HFFc6 (cell line): ENCODE results near the gene NOL12. TPM values are rescaled to one million over a fixed set of nuclear protein-coding genes. Genes with fewer than 3 reads are reported as not detected.
A peak's percentile ranks its signal among the peaks of the same experiment; 100 is the strongest.

ENCODE experiments used
- DNase-seq: peaks from one replicate; pipeline ENCODE4 v3.0.0-alpha.2; 2018
- H3K27ac Mint-ChIP-seq: 2 replicates; pipeline ENCODE4 v1.8.0; 2020; ENCODE audit warnings: mild to moderate bottlenecking, mixed read lengths
- H3K27me3 Mint-ChIP-seq: 2 replicates; pipeline ENCODE4 v1.8.0; 2021; ENCODE audit warnings: mild to moderate bottlenecking, moderate library complexity, mixed read lengths; ENCODE audit not compliant: insufficient read depth
- H3K36me3 Mint-ChIP-seq: 2 replicates; pipeline ENCODE4 v1.8.0; 2021; ENCODE audit warnings: low read depth, mixed read lengths
- H3K4me1 Mint-ChIP-seq: 2 replicates; pipeline ENCODE4 v1.8.0; 2020; ENCODE audit warnings: low read depth, mixed read lengths
- H3K4me3 Mint-ChIP-seq: 2 replicates; pipeline ENCODE4 v1.8.0; 2020; ENCODE audit warnings: mild to moderate bottlenecking, moderate library complexity, mixed read lengths
- H3K9me3 Mint-ChIP-seq: 2 replicates; pipeline ENCODE4 v1.8.0; 2020; ENCODE audit warnings: mild to moderate bottlenecking, mixed read lengths
- long read RNA-seq: library from polyadenylated mRNA; unstranded; transcript quantifications from one replicate; pipeline ENCODE4 v2.0.0, GENCODE V29; 2019
- total RNA-seq, 6 experiments: library from RNA; stranded (reverse); fragmentation: NEBNext Ultra II Directional; extraction: Animal tissue kit (Norgen Biotek cat#: 25700); gene quantifications; 2 replicates in 1 of 6; 3 replicates in 5 of 6; pipeline ENCODE4 v1.2.3, GENCODE V29; 2021
- TF ChIP-seq, protein P1 (sequence below): fragments of 200-600 bp; sonication (generic); IDR thresholded peaks from 2 replicates; pipeline ENCODE4 v1.5.0; 2021; ENCODE audit warnings: antibody characterized with exemption, mild to moderate bottlenecking

NOL12 gene, protein sequence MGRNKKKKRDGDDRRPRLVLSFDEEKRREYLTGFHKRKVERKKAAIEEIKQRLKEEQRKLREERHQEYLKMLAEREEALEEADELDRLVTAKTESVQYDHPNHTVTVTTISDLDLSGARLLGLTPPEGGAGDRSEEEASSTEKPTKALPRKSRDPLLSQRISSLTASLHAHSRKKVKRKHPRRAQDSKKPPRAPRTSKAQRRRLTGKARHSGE
- total RNA-seq: 10 to 100 TPM; 17.7 to 29.6 (median 26.9) TPM
- long read RNA-seq, transcript NOL12-202 (7 exons, 945 nt): minor isoform, 5 of 23 reads
- long read RNA-seq, transcript NOL12-201 (6 exons, 2,854 nt): major isoform, 15 of 23 reads
- long read RNA-seq, partial matches to known transcripts: 0 of 23 reads
- long read RNA-seq, other reads (novel, unspliced or antisense): 2 of 23 reads

GRCh38 chr22:37686002-37686982 lies at the start of gene NOL12:
Gene NOL12, plus strand, starts transcription at chr22:37686343. Its CDS starts 50 bp downstream, at chr22:37686393.
- peaks cover 29% of the 10 kb centered on the region for H3K4me1 Mint-ChIP-seq
- peak; percentile 73 for DNase-seq
- peak within 1 kb of the TSS; percentile 84 for H3K27ac Mint-ChIP-seq
- peaks cover 4% of the 10 kb centered on the region; the same call in 1 of the 2 replicates for H3K27me3 Mint-ChIP-seq
- TF ChIP-seq, protein P1, sequence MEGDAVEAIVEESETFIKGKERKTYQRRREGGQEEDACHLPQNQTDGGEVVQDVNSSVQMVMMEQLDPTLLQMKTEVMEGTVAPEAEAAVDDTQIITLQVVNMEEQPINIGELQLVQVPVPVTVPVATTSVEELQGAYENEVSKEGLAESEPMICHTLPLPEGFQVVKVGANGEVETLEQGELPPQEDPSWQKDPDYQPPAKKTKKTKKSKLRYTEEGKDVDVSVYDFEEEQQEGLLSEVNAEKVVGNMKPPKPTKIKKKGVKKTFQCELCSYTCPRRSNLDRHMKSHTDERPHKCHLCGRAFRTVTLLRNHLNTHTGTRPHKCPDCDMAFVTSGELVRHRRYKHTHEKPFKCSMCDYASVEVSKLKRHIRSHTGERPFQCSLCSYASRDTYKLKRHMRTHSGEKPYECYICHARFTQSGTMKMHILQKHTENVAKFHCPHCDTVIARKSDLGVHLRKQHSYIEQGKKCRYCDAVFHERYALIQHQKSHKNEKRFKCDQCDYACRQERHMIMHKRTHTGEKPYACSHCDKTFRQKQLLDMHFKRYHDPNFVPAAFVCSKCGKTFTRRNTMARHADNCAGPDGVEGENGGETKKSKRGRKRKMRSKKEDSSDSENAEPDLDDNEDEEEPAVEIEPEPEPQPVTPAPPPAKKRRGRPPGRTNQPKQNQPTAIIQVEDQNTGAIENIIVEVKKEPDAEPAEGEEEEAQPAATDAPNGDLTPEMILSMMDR: peak; percentile 33; the same call in 1 of the 2 replicates
- H3K36me3 Mint-ChIP-seq: peaks cover 16% of the 10 kb centered on the region
- H3K9me3 Mint-ChIP-seq: no peaks in the 10 kb centered on the region
- peak within 1 kb of the TSS; percentile 100 for H3K4me3 Mint-ChIP-seq

- H3K4me1 Mint-ChIP-seq: peaks cover 53% of the 10 kb centered on the region
Observed at GRCh38 chr22:37636949-37637273, 49.2 kb upstream of the NOL12 start.

DNA sequence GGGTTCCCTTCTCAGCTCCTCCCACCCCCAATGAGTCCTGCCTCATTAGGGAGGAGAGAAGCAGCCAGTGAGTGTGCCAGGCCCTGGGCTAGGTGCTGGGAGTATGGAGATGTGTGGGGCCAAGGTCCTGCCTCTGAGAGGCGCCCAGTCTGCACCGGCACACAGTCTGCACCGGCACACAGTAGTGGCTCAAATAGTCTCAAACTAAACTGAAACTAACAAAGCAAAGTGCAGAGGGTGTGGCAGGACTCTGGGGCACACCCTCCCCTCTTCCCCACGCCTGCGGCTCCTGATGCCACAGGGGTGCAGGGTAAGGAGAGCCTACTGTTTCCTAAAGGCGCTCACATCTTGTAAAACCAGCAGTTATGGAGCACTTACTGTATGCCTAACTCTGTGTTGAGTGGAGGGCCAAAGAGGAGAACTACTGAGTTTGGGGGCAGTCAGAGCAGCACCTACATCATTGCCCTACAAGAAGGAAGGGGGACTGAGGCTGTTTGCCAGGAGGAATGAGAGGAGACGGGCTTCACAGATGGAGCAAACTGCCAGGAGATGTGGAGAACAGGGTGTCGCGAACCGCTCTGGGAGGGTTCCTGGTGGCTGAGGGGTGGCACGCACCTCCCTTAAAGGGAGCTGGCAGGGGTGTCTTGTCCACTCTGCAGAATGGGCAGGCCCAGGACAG lies 47.6 kb upstream of the NOL12 start:
- H3K4me3 Mint-ChIP-seq: peak overlapping the region; percentile 61
- peaks cover 4% of the 10 kb centered on the region for H3K27me3 Mint-ChIP-seq
- no peak for DNase-seq
- TF ChIP-seq, protein P1: no peak
- H3K36me3 Mint-ChIP-seq: peaks cover 3% of the 10 kb centered on the region; the same call in 1 of the 2 replicates
- H3K27ac Mint-ChIP-seq: peak overlapping the region; percentile 48
- peaks cover 51% of the 10 kb centered on the region for H3K4me1 Mint-ChIP-seq
- no peaks in the 10 kb centered on the region for H3K9me3 Mint-ChIP-seq

More at GRCh38 chr22:37636949-37637273, 49.2 kb upstream of the NOL12 start:
- no peak for DNase-seq
- H3K9me3 Mint-ChIP-seq: no peaks in the 10 kb centered on the region
- H3K27me3 Mint-ChIP-seq: peaks cover 4% of the 10 kb centered on the region
- peak overlapping the region; percentile 66 for H3K27ac Mint-ChIP-seq
- H3K36me3 Mint-ChIP-seq: no peaks in the 10 kb centered on the region
- TF ChIP-seq, protein P1: no peak
- no peak overlapping the region for H3K4me3 Mint-ChIP-seq

- TF ChIP-seq, protein P1: 0 out of 2 replicates have a peak, but pooled peaks have one; percentile 12
- Mint-ChIP-seq H3K27ac (peak within 1 kb of the TSS; percentile 70), H3K36me3 (peaks cover 7% of the 10 kb centered on the region; the same call in 1 of the 2 replicates), H3K9me3 (no peaks in the 10 kb centered on the region), H3K4me3 (peak within 1 kb of the TSS; percentile 90), H3K27me3 (peaks cover 6% of the 10 kb centered on the region), H3K4me1 (peaks cover 47% of the 10 kb centered on the region)
- DNase-seq: no peak
Observed at GRCh38 chr22:37639070-37639760, 46.9 kb upstream of the NOL12 start, which contains the start of gene SH3BP1. Gene SH3BP1, plus strand, starts transcription at chr22:37639669. Its CDS starts 119 bp downstream, at chr22:37639788.
